Left ventricle myocardium superior (tissue), 1 donor: Measurements from ENCODE around the gene DLK1. TPM values are rescaled to one million over a fixed set of nuclear protein-coding genes. Genes with fewer than 3 reads are reported as not detected.

Experiments
- ATAC-seq: fragments of 200-7000 bp; cut with Tn5 transposase; one replicate; pipeline ENCODE4 v1.9.1; 2020; ENCODE audit warnings: mild to moderate bottlenecking, moderate library complexity
- DNase-seq: peaks from one replicate; pipeline ENCODE4 v3.0.0-alpha.2; 2020
- intact Hi-C: fragments of 100-400 bp; cut with micrococcal nuclease; formaldehyde crosslinking; loops from one replicate; pipeline ENCODE4 v1.11.0; 2022
- total RNA-seq: library from RNA; stranded (reverse); fragmentation: NEBNext Ultra II Directional; extraction: Animal tissue kit (Norgen Biotek cat#: 25700); gene quantifications from one replicate; pipeline ENCODE4 v1.2.1, GENCODE V29; 2021
- donor health status: DM: no; HTN: yes; CAD: no; lungs with severe emphysema.

DLK1 gene
- total RNA-seq, 1 donor from 2014 or later, result 22.7 TPM

DNA sequence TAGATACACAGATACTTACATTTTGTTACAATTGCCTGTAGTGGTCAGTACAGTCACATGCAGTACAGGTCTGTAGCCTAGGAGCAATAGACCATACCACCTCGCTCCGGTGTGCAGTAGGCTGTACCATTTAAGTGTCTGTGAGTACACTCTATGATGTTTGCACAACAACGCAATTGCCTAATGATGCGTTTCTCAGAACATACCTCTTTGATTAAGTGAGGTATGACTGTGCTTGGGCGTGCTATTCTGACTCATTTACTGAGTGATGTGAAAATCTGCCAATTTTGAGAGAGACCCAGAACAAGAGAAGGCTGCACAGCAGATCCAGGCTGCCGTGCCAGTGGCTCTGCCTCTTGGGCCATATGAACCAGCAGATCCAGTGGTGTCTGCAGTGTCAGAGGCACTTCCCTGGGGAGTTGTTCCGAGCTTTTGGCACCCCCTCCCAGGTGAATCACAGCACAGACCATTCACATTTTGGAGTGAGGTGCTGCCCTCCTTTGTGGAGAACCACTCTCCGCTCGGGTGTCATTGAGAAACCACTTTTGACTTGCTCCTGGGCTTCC lies 20.4 kb downstream of the DLK1 start:
- intact Hi-C loops, result no loop called here
- no peak for DNase-seq
- ATAC-seq, result no peak

DNA sequence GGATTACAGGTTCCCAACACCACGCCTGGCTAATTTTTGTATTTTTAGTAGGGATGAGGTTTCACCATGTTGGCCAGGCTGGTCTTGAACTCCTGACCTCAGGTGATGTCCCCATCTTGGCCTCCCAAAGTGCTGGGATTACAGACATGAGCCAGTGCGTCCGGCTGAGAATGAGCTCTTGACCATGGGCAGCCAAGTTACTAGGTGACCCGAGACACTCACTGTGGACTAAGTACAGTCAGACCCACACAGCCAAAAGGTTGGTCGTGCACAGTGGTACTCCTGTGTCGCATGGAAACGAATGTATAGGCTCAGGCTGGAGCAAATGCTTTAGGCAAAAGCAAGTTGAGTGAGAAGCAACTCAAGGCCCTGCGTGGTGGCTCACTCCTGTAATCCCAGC lies 21.0 kb downstream of the DLK1 start:
- ATAC-seq (no peak), DNase-seq (no peak)
- intact Hi-C loops, result no loop called here

DNA sequence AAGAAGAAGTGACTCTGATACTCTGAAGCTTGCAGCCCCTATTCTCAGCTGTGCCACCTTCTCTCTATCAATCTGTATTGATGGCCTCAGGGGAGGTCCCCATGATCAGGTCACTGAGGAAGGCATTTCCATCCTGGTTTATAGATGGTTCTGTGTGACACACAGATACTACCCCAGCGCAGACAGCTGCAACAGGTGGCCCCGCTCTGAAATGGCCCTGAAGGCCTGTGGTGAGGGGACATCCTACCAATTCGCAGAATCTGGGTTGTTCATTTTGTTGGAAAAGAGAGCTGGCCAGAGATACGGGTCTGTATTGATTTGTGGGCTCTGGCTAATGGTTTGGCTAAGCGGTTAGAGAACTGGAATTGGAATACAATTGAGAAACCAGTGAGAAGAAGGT lies 21.7 kb downstream of the DLK1 start:
- no peak for DNase-seq
- ATAC-seq, result no peak
- intact Hi-C loops, result no loop called here

DNA sequence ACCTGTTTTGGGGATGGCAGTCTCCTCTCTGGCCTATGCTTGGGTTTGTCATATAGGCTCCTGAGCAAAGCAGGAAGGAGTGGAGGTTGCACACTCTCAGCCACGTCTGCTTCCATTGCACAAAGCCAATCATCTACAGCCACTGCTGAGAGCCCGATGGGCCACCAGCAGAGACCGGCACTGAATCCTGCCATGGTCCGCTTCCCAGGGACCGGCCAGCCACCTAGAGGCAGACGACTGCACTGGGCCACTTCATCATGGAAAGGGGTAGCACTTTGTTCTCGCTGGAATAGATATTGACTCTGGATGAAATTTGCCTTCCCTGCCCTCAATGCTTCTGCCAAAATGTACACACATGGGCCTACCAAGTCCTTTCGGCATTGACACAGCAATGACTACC lies 22.3 kb downstream of the DLK1 start:
- DNase-seq, result no peak
- intact Hi-C loops, result no loop called here
- ATAC-seq, result no peak

DNA sequence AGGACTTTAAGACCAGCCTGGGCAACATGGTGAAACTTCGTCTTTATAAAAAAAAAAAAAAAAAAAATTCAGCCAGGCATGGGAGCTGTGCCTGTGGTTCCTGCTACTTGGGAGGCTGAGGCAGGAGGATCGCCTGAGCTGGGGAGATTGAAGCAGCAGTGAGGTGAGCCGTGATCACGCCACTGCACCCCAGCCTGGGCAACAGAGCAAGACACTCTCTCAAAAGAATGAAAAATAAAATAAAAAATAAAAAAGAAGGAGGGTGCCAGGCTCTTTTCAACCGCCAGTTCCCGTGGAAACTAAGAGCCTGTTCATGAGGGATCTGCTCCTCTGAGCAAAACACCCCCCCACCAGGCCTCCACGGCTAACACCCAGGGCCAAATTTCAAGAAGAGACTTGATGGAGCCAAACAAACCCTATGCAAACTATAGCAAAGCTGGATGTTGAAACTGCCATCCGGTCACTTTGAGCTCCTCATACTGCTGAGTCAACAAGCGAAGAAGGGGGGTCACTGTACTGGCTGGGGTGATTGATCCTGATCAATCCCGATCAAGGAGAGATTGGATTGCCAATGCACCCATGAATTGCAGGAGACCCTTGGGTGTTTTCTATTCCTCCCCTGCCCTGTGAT lies 23.4 kb downstream of the DLK1 start:
- ATAC-seq (no peak), DNase-seq (no peak)
- intact Hi-C loops, result no loop called here

DNA sequence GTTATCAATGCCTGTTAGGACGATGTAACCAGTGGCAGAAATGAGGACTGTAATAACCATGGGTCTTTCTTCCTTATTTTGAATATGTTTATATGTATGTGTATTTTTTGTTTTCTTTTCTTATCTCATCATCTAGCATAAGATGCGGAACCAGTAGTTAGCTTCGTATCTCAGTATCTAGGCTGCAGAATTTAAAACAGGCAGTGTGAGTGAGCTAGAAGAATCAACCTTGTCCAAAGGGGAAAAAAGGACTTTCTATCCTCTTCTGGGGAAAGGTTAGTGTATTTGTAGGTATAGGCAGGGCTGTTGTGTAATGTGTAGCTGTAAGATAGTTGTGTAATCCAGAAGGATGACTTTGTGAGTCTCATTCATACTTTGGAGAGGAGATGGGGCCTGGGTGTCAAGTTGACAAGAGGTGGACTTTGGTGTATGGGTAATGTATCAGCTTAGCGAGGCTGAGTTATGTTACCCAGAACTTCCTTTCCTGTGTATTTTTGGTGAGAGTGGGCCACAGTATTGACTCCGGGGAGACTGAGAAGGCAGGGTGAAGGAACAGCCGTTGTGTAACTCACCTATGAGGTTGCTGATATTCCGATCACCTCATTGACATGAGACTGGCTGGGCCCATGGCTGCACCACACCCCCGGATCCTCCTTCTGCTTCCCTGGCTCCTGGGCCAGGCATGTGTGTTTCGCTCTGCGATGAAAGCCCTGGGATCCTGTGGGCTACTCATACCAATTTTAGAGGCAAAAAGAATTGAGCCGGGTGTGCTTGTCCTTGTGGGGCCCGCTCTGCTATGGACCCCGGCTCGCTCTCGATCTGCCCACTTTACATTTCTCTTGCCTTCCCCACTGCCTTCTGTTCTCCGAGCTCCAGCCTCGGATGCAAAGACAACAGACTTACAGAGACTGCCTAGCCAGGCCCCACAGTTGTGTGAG lies 24.3 kb downstream of the DLK1 start:
- ATAC-seq (no peak), DNase-seq (no peak)
- intact Hi-C loops, result no loop called here

DNA sequence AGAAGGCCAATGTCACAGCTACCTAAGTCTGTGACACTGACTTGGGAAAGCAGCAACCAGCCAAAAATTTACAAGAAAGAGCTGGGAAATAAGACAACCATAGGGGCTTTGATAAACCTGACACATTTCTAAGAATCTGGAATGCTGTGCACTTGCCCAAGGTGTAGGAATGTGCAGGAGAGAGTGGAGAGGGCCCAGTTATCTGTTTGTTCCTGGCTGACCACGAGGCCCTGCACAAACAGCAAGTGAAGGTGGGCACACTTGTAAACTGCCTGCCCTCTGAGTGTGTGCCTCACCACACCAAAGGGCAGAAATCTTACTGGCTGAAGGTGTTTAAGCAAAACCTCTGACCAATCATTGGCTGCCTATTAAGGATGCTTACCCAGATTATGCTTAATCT lies 27.3 kb downstream of the DLK1 start:
- ATAC-seq (no peak), DNase-seq (no peak)
- intact Hi-C loops, result no loop called here

DNA sequence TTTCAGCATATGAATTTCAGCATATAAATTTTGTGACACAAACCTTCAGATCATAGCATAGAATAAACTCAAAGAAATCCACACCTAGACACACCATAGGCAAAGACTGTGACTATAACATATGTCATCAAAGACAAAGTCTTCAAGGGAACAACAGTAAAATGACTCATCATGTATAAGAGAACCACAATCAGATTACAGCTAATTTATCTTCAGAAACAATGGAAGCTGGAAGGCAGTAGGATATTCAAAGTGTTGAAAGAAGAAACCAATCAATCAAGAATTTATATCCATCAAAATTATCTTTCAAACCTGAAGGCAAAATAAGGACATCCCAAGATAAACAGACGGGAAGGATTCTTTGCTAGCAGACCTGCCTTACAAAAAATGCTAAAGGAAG lies 29.0 kb downstream of the DLK1 start:
- DNase-seq (no peak), ATAC-seq (no peak)
- intact Hi-C loops, result no loop called here

DNA sequence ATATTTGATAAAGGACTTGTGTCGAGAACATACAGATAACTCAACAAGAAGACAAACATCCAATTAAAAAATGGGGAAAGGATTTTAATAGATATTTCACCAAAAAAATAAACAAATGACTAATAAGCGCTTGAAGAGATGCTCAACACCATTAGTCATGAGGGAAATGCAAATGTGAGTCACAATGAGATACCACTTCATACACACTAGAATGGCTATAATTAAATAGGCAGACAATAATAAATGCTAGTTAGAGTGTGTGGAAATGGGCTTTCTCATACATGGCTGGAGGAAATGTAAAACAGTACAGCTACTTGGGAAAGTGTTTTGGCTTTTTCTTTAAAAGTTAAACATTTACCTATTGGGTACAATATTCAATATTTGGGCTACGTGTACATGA lies 34.8 kb downstream of the DLK1 start:
- ATAC-seq (no peak), DNase-seq (no peak)
- intact Hi-C loops, result no loop called here

DNA sequence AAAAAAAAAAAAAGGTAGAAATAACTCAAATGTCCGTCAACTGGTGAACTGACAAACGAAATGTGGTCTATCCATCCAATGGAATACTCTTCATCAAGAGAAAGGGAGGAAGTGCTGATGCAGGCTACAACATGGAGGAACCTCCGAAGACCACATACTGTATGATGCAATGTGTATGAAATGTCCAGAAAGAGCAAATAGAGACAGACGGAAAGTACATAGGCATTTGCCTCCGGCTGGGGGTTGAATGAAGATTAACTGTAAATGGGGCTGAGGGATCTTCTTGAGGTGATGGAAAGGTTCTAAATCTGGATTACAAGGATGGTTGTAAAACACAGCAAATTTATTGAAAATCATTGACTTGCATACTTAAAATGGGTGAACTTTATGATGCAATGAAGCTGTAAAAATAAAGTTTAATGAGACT lies 35.4 kb downstream of the DLK1 start:
- DNase-seq (no peak), ATAC-seq (no peak)
- intact Hi-C loops, result no loop called here

DNA sequence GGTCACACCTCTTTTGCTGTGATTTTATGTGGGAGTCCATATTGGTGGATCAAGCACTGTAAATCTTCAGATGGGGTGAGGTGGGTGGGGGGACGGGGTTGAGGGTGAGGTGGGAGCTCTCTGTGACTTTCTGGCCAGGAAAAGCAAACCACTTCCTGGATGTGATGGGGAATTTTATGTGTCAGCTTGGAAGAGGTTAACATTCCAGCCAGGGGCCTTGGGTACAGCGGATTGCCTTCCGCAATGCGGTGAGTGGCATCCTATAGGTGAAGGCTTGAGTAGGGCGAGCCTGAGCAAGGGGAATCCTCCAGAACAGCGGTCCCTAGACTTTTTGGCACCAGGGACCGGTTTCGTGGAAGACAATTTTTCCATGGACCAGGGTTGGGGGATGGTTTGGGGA lies 36.2 kb downstream of the DLK1 start:
- ATAC-seq, result no peak
- DNase-seq, result no peak
- intact Hi-C loops, result no loop called here

DNA sequence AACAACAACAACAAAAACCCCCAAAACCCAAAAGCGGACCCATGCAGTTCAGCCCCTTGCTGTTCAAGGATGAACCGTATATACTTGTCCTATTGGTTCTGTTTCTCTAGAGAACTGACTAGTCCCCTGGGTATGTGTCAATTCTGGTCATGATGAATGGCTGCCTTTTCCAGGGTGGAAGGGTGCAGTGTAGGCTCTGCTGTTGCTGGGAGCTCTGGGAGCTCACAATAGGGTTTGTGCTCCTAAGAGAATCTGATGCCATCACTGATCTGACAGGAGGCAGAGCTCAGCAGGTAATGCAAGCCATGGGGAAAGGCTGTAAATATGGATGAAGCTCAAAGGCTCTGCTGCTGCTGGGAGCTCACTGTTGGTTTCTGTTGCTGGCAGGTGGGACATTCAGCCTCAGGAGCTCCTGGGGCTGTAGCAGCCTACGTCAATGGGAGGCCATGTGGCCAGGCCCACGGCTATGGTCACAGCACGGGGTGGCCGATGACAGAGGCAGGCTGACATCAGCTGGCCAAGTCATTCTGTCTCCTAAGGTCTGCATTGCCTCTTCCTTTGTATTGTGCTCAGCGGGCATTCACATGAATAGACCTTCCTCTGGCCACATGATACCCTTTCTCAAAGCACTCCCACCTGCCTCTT lies 37.9 kb downstream of the DLK1 start:
- intact Hi-C loops, result no loop called here
- ATAC-seq (no peak), DNase-seq (no peak)

DNA sequence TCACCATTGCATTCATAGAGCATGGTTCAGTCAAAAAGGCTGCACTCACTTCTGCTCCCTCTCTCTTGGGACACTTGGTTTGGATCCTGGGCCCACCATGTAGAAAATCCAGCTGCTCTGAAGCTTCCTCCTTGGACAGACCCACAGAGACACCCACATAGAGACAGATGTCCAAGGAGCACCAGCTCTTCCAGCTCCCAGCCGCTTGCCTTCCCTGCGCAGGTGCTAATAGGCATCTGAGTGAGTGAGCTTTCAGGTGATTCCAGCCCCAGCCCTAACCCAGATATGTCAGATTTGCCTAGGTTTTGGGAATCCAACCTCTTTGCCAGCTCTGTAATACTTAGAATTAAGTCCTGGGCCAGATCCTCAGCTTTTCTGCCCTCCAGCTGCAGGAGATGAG lies 38.6 kb downstream of the DLK1 start:
- ATAC-seq, result no peak
- DNase-seq, result no peak
- intact Hi-C loops, result no loop called here

DNA sequence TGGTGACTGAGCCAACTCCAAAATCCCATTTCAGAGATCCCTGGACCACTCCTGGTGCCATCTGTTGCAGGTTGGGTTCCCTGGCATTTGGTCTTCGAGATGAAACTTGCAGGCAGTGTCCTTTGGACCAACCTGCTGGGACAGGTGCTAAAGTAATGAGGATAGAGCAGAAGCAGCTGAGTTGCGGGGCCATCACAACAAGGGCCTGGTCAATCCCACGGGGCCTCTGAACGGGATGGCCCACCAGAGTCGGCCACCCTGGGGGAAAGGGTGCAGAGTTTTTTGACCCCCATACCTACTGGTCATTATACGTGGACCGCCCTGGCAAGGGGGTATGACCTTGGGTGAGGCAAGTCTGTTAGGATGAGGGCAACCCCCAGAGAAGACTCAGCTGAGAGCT lies 39.3 kb downstream of the DLK1 start:
- no peak for DNase-seq

DNA sequence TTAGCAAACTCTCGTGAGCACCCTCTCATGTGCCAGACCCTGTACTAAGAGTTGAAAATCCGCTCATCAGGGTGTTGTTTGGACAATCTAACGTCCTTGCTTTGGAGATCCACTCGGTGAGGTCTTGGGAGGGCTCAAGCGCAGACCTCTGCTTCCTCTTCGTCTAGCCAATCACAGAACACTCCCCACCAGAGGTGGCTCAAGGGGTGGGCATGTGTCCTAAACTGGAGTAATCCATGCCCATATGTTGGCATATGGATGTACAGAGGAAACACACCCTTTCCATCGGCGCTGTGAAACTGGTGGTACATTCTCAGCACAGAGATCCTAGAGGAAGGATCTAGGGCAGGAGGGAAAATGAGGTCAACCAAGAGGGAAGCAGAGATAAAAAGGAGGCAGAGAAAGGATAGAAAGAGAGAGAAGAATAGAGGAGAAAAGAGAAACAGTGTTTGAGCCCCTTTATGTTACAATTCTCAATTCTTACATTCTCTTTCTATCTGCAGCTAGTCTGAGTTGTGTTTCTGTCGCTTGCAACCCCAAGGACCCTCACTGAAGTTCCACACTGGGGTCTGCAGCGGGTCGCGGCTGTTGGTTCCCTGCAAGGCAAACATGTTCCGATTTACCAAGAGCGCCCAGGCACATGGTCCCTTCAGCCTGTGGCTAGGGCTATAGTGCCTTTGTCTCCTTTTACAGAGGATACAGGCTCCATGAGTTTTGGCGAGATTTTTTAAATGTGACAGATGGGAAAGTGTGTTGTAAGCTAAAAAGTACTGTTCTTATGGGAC lies 40.5 kb downstream of the DLK1 start:
- no peak for ATAC-seq
- intact Hi-C loops, result no loop called here
- no peak for DNase-seq

More for the DNA sequence above, 39.3 kb downstream of the DLK1 start:
- intact Hi-C loops, result no loop called here
- ATAC-seq, result no peak

DNA sequence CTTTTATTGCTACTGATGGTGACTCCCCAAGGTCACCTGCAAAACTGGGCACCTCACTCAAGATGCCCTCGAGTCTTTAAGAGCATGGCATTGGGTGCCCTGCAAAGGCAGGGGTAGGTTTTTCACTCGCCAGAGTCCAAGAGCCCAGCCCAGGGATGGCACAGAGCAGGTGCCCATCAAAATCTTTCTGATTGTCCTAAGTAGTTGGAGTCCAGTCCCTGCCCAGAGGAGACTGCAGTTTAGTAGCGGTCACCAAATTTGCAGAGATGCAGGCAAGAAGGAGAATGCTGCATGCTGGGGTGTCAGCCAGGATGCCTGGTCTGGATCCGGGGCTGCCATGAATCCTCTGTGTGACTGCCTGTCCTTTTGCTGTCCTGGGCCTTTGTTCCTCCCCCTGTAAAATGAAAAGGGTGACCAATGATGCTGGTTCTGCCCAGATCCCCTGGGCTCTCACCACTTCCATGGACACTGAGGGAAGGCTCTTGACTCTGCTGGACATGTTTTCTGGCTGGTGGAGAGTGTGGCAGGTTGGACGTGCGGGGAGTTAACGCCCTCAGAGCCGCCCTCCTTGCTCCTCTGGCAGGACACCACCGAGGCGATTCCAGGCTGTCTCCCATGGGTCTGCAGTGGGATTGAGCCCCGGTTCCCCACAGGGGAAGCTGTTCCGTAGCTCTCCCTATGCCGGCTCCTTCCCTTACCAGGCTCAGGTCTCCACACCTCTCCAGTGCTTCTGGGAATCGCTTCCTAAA lies 41.3 kb downstream of the DLK1 start:
- ATAC-seq (no peak), DNase-seq (no peak)
- intact Hi-C loops, result no loop called here

DNA sequence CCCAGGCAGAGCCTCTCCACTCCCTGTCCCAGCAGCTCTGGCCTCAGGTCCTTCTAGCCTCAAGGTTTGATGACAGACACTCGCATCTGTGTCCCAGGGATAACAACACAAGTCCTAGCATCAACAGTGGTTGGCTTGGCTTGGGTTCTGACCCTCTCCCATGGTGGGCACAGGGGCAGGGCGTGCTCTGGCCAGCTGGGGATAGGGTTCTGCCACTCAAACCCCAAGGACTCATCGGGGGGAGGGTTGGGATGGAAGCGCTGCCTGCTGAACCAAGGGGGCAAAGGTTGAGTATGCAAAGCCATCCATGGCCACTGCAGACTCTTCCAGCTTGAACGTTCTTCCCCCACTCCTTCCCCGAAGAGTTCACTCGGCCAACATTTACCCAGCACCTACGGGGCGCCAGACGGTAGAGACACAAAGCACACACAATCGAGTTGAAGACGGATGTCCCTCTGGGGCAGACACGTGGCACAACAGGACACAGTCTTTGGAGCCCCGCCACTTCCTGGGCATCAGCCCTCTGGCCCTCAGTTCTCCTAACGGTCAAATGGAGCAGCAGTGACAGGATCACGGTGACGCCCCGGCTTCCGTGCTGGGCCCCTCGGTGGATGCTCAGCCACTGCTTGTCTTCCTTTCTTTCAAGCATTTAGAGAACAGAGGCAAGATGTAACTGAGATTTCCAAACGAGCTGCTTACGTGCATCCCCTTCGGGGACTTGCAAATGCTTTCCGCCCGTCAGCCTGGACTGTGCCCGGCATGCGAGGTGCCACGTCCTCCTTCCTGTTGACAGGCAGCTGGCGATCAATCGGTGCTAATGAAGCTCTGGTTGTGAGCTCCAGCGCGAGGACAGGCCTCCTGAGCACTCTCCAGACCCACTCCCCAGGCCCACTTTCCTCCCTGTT lies 42.6 kb downstream of the DLK1 start:
- DNase-seq (no peak), ATAC-seq (no peak)
- intact Hi-C loops, result no loop called here

DNA sequence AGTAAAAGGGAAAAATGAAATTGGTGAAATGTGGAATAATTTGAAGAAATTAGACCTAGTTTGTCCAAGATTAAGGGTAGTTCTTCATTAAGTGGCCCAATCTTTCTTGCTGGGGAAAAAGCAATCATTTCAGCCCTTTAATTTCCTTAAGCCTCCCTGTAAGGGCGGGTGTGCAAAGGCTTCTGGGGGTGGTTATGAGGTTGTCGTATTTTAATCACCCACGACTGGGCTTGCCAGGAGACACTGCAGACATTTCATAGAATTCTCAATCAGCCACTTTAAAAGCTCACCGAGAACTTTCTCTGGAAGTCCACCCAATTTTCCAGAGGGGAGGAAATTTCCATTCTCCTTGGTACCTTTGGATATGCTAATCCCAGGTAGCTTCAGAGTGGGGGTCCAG lies 43.4 kb downstream of the DLK1 start:
- DNase-seq (no peak), ATAC-seq (no peak)
- intact Hi-C loops, result no loop called here
